Measurements from ENCODE around the gene TC2N. TPM values are rescaled to one million over a fixed set of nuclear protein-coding genes. Genes with fewer than 3 reads are reported as not detected.

Gene TC2N
- total RNA-seq, 1 donor from 2014 or later = 1.2 TPM

GRCh38 chr14:91861091-91861490, 6.2 kb downstream of the TC2N start:
- Mint-ChIP-seq H3K36me3 (ENCODE audit: low read depth, unreplicated experiment) (no peaks in the 10 kb centered on the region), H3K4me3 (ENCODE audit: unreplicated experiment) (no peak overlapping the region), H3K27ac (ENCODE audit: unreplicated experiment) (no peak overlapping the region), H3K27me3 (ENCODE audit: low read depth, unreplicated experiment) (peaks cover 25% of the 10 kb centered on the region), H3K4me1 (ENCODE audit: low read depth, unreplicated experiment) (peaks cover 6% of the 10 kb centered on the region), H3K9me3 (ENCODE audit: unreplicated experiment) (no peaks in the 10 kb centered on the region)
- no peaks in the 10 kb centered on the region for H3K36me3 ChIP-seq (ENCODE audit: insufficient read depth, low read length)
- no peak overlapping the region for H3K4me3 ChIP-seq (ENCODE audit: insufficient read depth, low read depth, low read length)
- no peak overlapping the region for H3K27ac ChIP-seq (ENCODE audit: low read depth, low read length)
- DNase-seq (ENCODE audit: low read depth) = no peak
- FAIRE-seq = no peak
- H3K79me2 ChIP-seq (ENCODE audit: insufficient read depth, low read length) = no peaks in the 10 kb centered on the region
- no peak for TF ChIP-seq CTCF (IDR thresholded peaks at IDR 0.05; ENCODE audit: insufficient read depth, low read depth, low read length)
- no peak for TF ChIP-seq EZH2 (IDR thresholded peaks at IDR 0.05; ENCODE audit: insufficient read depth, low read length)
- H3K4me2 ChIP-seq (ENCODE audit: low read length) = no peak overlapping the region
- H3K27me3 ChIP-seq (ENCODE audit: insufficient read depth, low read length) = peaks cover 7% of the 10 kb centered on the region
- H3K4me1 ChIP-seq (ENCODE audit: insufficient read depth, low read length) = peaks cover 9% of the 10 kb centered on the region
- H3K9me3 ChIP-seq (ENCODE audit: insufficient read depth, low read depth, low read length) = no peaks in the 10 kb centered on the region
- H2AFZ ChIP-seq (ENCODE audit: low read depth, low read length) = no peak overlapping the region
- no peaks in the 10 kb centered on the region for H4K20me1 ChIP-seq (ENCODE audit: insufficient read depth, low read length)
- no peak overlapping the region for H3K9ac ChIP-seq (ENCODE audit: low read length)

- DNase-seq (ENCODE audit: low read depth) = no peak
- Histone ChIP-seq H4K20me1 (ENCODE audit: insufficient read depth, low read length) (no peaks in the 10 kb centered on the region), H3K4me2 (ENCODE audit: low read length) (no peak overlapping the region), H3K36me3 (ENCODE audit: insufficient read depth, low read length) (no peaks in the 10 kb centered on the region), H3K9ac (ENCODE audit: low read length) (no peak overlapping the region), H3K4me3 (ENCODE audit: insufficient read depth, low read depth, low read length) (no peak overlapping the region), H3K4me1 (ENCODE audit: insufficient read depth, low read length) (peaks cover 9% of the 10 kb centered on the region), H3K9me3 (ENCODE audit: insufficient read depth, low read depth, low read length) (no peaks in the 10 kb centered on the region), H3K79me2 (ENCODE audit: insufficient read depth, low read length) (no peaks in the 10 kb centered on the region), H2AFZ (ENCODE audit: low read depth, low read length) (no peak overlapping the region), H3K27me3 (ENCODE audit: insufficient read depth, low read length) (peaks cover 7% of the 10 kb centered on the region), H3K27ac (ENCODE audit: low read depth, low read length) (no peak overlapping the region)
- no peak overlapping the region for H3K27ac Mint-ChIP-seq (ENCODE audit: unreplicated experiment)
- peaks cover 8% of the 10 kb centered on the region for H3K4me1 Mint-ChIP-seq (ENCODE audit: low read depth, unreplicated experiment)
- TF ChIP-seq EZH2 (IDR thresholded peaks at IDR 0.05; ENCODE audit: insufficient read depth, low read length) = no peak
- TF ChIP-seq CTCF (IDR thresholded peaks at IDR 0.05; ENCODE audit: insufficient read depth, low read depth, low read length) = no peak
- no peaks in the 10 kb centered on the region for H3K9me3 Mint-ChIP-seq (ENCODE audit: unreplicated experiment)
- no peaks in the 10 kb centered on the region for H3K36me3 Mint-ChIP-seq (ENCODE audit: low read depth, unreplicated experiment)
- H3K4me3 Mint-ChIP-seq (ENCODE audit: unreplicated experiment) = no peak overlapping the region
- no peak for FAIRE-seq
- H3K27me3 Mint-ChIP-seq (ENCODE audit: low read depth, unreplicated experiment) = peaks cover 29% of the 10 kb centered on the region
Measured at GRCh38 chr14:91860238-91860637, 7.1 kb downstream of the TC2N start.

- H3K79me2 ChIP-seq (ENCODE audit: insufficient read depth, low read length) = no peaks in the 10 kb centered on the region
- peaks cover 9% of the 10 kb centered on the region for H3K4me1 ChIP-seq (ENCODE audit: insufficient read depth, low read length)
- H3K36me3 Mint-ChIP-seq (ENCODE audit: low read depth, unreplicated experiment) = no peaks in the 10 kb centered on the region
- H3K4me3 ChIP-seq (ENCODE audit: insufficient read depth, low read depth, low read length) = no peak overlapping the region
- peaks cover 7% of the 10 kb centered on the region for H3K27me3 ChIP-seq (ENCODE audit: insufficient read depth, low read length)
- H3K4me1 Mint-ChIP-seq (ENCODE audit: low read depth, unreplicated experiment) = peaks cover 8% of the 10 kb centered on the region
- no peaks in the 10 kb centered on the region for H3K36me3 ChIP-seq (ENCODE audit: insufficient read depth, low read length)
- H3K27me3 Mint-ChIP-seq (ENCODE audit: low read depth, unreplicated experiment) = peaks cover 36% of the 10 kb centered on the region
- H3K27ac Mint-ChIP-seq (ENCODE audit: unreplicated experiment) = no peak overlapping the region
- H3K27ac ChIP-seq (ENCODE audit: low read depth, low read length) = no peak overlapping the region
- H4K20me1 ChIP-seq (ENCODE audit: insufficient read depth, low read length) = no peaks in the 10 kb centered on the region
- H3K9ac ChIP-seq (ENCODE audit: low read length) = no peak overlapping the region
- no peaks in the 10 kb centered on the region for H3K9me3 ChIP-seq (ENCODE audit: insufficient read depth, low read depth, low read length)
- H3K9me3 Mint-ChIP-seq (ENCODE audit: unreplicated experiment) = no peaks in the 10 kb centered on the region
- H2AFZ ChIP-seq (ENCODE audit: low read depth, low read length) = no peak overlapping the region
- DNase-seq (ENCODE audit: low read depth) (no peak), FAIRE-seq (no peak)
- TF ChIP-seq CTCF (IDR thresholded peaks at IDR 0.05; ENCODE audit: insufficient read depth, low read depth, low read length) (no peak), EZH2 (IDR thresholded peaks at IDR 0.05; ENCODE audit: insufficient read depth, low read length) (no peak)
- H3K4me3 Mint-ChIP-seq (ENCODE audit: unreplicated experiment) = no peak overlapping the region
- peak overlapping the region; percentile 53 for H3K4me2 ChIP-seq (ENCODE audit: low read length)
Measured at GRCh38 chr14:91858536-91859275, 8.6 kb downstream of the TC2N start.

All from astrocyte (in vitro differentiated cells and primary cell).